SK-N-SH treated with all-trans-retinoic acid at 6 μM for 48 hours (cell line): ENCODE results near the gene SURF4.
A peak's percentile ranks its signal among the peaks of the same experiment; 100 is the strongest.
"Not testable (repeated sequence)": the region's sequence is repeated elsewhere in the genome, so short reads cannot be mapped to it uniquely, and the experiment has no call there.

Source experiments
- ATAC-seq: fragments of 200-7000 bp; cut with Tn5 transposase; 3 replicates; pipeline ENCODE4 v1.9.1; 2020; ENCODE audit warnings: mild to moderate bottlenecking, moderate library complexity
- CSDC2 ChIP-seq: fragments of 250-450 bp; sonication (Bioruptor Pico); IDR thresholded peaks from 2 replicates; pipeline ENCODE4 v1.5.0; 2020; ENCODE audit warnings: mild to moderate bottlenecking, moderate library complexity
- ESRRG ChIP-seq: fragments of 250-450 bp; sonication (Bioruptor Pico); IDR thresholded peaks from 2 replicates; pipeline ENCODE4 v1.6.1; 2021; ENCODE audit warnings: mild to moderate bottlenecking
- GLIS3 ChIP-seq: fragments of 250-450 bp; sonication (Bioruptor Pico); IDR thresholded peaks from 2 replicates; pipeline ENCODE4 v1.5.0; 2020; ENCODE audit warnings: mild to moderate bottlenecking, moderate library complexity
- ISL1 ChIP-seq: fragments of 250-450 bp; sonication (Bioruptor Pico); IDR thresholded peaks from 2 replicates; pipeline ENCODE4 v2.1.2; 2022; ENCODE audit warnings: mild to moderate bottlenecking, moderate library complexity
- OSR1 ChIP-seq: fragments of 250-450 bp; sonication (Bioruptor Pico); IDR thresholded peaks from 2 replicates; pipeline ENCODE4 v1.8.0; 2022; ENCODE audit warnings: moderate library complexity, mild to moderate bottlenecking, inconsistent platforms
- PATZ1 ChIP-seq: fragments of 250-450 bp; sonication (Bioruptor Pico); IDR thresholded peaks from 2 replicates; pipeline ENCODE4 v1.8.0; 2020; ENCODE audit warnings: mild to moderate bottlenecking, moderate library complexity, borderline replicate concordance
- PPARA ChIP-seq: fragments of 250-450 bp; sonication (Bioruptor Pico); IDR thresholded peaks from 2 replicates; pipeline ENCODE4 v1.5.0; 2020; ENCODE audit warnings: mild to moderate bottlenecking, borderline replicate concordance
- RARB ChIP-seq: fragments of 250-450 bp; sonication (Bioruptor Pico); IDR thresholded peaks from 2 replicates; pipeline ENCODE4 v1.8.0; 2021; ENCODE audit warnings: mild to moderate bottlenecking, moderate library complexity
- SNAI2 ChIP-seq: fragments of 250-450 bp; sonication (Bioruptor Pico); IDR thresholded peaks from 2 replicates; pipeline ENCODE4 v1.5.0; 2020; ENCODE audit warnings: mild to moderate bottlenecking, moderate library complexity
- TCF4 ChIP-seq: fragments of 250-450 bp; sonication (Bioruptor Pico); IDR thresholded peaks from 2 replicates; pipeline ENCODE4 v1.8.0; 2021; ENCODE audit warnings: mild to moderate bottlenecking, moderate library complexity, borderline replicate concordance
- TOX ChIP-seq: fragments of 250-450 bp; sonication (Bioruptor Pico); IDR thresholded peaks from 2 replicates; pipeline ENCODE4 v1.8.0; 2021; ENCODE audit warnings: mild to moderate bottlenecking, moderate library complexity, borderline replicate concordance
- TSHZ2 ChIP-seq: fragments of 250-450 bp; sonication (Bioruptor Pico); IDR thresholded peaks from 2 replicates; pipeline ENCODE4 v1.5.0; 2020; ENCODE audit warnings: mild to moderate bottlenecking, moderate library complexity
- ZC3H10 ChIP-seq: fragments of 250-450 bp; sonication (Bioruptor Pico); IDR thresholded peaks from 2 replicates; pipeline ENCODE4 v1.5.1; 2021; ENCODE audit warnings: mild to moderate bottlenecking, moderate library complexity
- ZFP3 ChIP-seq: fragments of 250-450 bp; sonication (Bioruptor Pico); IDR thresholded peaks from 2 replicates; pipeline ENCODE4 v1.5.0; 2020; ENCODE audit warnings: mild to moderate bottlenecking, moderate library complexity
- ZFP30 ChIP-seq: fragments of 450-650 bp; formaldehyde crosslinking; IDR thresholded peaks from 2 replicates; pipeline ENCODE4 v1.5.0; 2022; ENCODE audit warnings: mild to moderate bottlenecking, moderate library complexity
- ZNF565 ChIP-seq: fragments of 450-650 bp; formaldehyde crosslinking; conservative IDR thresholded peaks from 2 replicates; pipeline ENCODE4 v1.5.0; 2020; ENCODE audit warnings: low read depth, mild to moderate bottlenecking, moderate library complexity
- ZNF70 ChIP-seq: fragments of 450-650 bp; formaldehyde crosslinking; IDR thresholded peaks from 2 replicates; pipeline ENCODE4 v1.5.0; 2020; ENCODE audit warnings: mild to moderate bottlenecking, moderate library complexity
- ZNF8 ChIP-seq: fragments of 450-650 bp; formaldehyde crosslinking; IDR thresholded peaks from 2 replicates; pipeline ENCODE4 v1.5.0; 2020; ENCODE audit warnings: mild to moderate bottlenecking, moderate library complexity
- TF ChIP-seq, protein P1 (sequence below): fragments of 250-450 bp; sonication (Bioruptor Pico); IDR thresholded peaks from 2 replicates; pipeline ENCODE4 v1.8.0; 2021; ENCODE audit warnings: low read depth, mild to moderate bottlenecking, moderate library complexity, borderline replicate concordance

Gene SURF4

DNA sequence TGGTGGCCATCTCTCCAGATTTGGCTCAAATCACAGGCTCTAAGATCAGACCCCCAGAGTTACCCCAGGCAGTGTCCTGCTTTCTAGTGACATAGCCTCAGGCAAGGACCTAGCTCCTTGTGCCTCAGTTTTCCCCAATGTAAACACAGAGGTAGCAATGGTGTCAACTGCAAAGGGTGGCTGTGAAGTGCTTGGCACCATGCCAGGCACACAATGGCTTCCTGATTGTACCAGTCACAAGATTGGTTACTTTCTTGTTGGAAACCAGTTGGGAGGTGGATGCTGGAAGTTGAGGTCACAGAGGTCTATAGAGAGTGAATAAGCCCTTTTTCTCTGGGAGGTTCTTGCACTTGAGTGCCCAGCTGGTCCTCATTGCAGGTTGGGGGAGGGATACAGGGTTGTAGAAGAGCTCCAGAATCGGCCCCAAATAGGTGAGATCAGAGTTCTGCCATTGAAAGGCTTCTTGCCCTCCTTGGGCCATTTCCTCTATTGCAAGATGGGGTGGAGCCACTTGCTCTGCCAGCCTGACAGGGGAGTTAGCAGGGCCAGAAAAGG lies 2.6 kb upstream of the SURF4 start:
- TF ChIP-seq ZC3H10 (CRISPR knock-in tag): no peak
- no peak for TF ChIP-seq PATZ1 (CRISPR knock-in tag)
- TF ChIP-seq, protein P1, sequence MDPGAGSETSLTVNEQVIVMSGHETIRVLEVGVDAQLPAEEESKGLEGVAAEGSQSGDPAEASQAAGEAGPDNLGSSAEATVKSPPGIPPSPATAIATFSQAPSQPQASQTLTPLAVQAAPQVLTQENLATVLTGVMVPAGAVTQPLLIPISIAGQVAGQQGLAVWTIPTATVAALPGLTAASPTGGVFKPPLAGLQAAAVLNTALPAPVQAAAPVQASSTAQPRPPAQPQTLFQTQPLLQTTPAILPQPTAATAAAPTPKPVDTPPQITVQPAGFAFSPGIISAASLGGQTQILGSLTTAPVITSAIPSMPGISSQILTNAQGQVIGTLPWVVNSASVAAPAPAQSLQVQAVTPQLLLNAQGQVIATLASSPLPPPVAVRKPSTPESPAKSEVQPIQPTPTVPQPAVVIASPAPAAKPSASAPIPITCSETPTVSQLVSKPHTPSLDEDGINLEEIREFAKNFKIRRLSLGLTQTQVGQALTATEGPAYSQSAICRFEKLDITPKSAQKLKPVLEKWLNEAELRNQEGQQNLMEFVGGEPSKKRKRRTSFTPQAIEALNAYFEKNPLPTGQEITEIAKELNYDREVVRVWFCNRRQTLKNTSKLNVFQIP: no peak
- no peak for TF ChIP-seq OSR1 (CRISPR knock-in tag)
- ATAC-seq: no peak

DNA sequence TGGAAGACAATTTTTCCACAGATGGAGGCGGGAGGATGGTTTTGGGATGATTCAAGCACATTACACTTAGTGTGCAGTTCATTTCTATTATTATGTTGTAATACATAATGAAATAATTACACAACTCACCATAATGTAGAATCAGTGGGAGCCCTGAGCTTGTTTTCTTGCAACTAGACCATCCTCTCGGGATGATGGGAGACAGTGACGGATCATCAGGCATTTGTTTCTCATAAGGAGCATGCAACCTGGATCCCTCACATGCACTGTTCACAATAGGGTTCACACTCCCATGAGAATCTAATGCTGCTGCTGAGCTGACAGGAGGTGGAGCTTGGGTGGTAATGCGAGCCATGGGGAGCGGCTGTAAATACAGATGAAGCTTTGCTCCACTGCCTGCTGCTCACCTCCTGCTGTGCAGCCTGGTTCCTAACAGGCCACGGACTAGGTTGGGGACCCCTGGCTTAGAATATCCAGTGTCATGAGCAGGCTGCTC lies 1.9 kb upstream of the SURF4 start:
- no peak for ATAC-seq
- TF ChIP-seq RARB (no peak), ESRRG (no peak), SNAI2 (CRISPR knock-in tag) (no peak), ZNF70 (CRISPR knock-in tag) (no peak), ZNF565 (CRISPR knock-in tag) (no peak), PPARA (CRISPR knock-in tag) (no peak), ZFP3 (no peak), GLIS3 (CRISPR knock-in tag) (no peak), ZC3H10 (CRISPR knock-in tag) (no peak)
- TF ChIP-seq, protein P1: no peak

DNA sequence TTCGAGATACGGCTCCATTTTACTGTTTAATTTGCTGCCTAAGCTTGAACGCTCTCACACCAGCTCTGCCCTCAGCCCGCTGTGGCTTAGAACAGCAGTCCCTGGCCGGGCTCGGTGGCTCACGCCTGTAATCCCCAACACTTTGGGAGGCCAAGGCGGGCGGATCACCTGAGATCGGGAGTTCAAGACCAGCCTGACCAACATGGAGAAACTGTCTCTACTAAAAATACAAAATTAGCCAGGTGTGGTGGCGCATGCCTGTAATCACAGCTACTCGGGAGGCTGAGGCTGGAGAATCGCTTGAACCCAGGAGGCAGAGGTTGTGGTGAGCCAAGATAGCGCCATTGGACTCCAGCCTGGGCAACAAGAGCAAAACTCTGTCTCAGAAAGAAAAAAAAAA lies 1.4 kb upstream of the SURF4 start:
- not testable (repeated sequence) for ATAC-seq

DNA sequence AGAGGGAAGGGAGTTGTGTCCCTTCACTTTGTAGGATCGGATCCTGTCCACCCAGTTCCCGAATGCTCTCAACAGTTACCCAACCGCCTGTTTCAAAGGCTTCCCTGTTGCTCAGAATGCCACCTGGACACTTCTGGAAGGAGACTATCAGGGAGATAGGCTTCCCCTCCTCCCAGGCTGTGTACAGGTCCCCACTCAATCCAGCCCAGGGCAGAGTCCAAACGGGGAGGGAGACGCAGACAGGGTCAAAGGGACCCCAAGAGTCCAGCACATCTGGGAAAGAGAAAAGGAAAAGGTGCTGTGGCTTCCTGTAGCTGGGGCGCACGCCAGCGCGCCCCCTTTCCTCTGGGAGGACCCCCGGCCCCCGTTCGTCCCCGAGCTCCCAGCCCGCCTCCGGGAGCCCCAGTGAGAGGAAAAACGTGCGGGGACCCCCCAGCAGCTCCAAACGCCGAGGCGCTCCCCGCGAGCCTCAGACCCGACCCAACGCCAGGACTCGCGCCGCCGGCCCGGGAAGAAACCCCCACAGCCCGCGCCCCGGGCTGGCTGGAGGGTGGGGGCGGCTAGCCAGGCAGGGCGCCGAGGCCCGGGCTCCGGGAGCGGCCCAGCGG lies 640 bp downstream of the SURF4 start:
- no peak for TF ChIP-seq OSR1 (CRISPR knock-in tag)
- TF ChIP-seq RARB: no peak
- no peak for TF ChIP-seq ZC3H10 (CRISPR knock-in tag)
- no peak for TF ChIP-seq TOX
- no peak for TF ChIP-seq ZNF70 (CRISPR knock-in tag)
- no peak for TF ChIP-seq ESRRG
- TF ChIP-seq TCF4 (CRISPR knock-in tag): no peak
- TF ChIP-seq PPARA (CRISPR knock-in tag): no peak
- TF ChIP-seq ZFP30 (CRISPR knock-in tag): no peak
- TF ChIP-seq, protein P1: no peak
- TF ChIP-seq ISL1 (CRISPR knock-in tag): no peak
- no peak for TF ChIP-seq ZNF565 (CRISPR knock-in tag)
- TF ChIP-seq ZNF8: no peak
- TF ChIP-seq CSDC2: no peak
- no peak for TF ChIP-seq TSHZ2
- TF ChIP-seq GLIS3 (CRISPR knock-in tag): no peak
- ATAC-seq: peak; percentile 32
